Testis (tissue), 3 donors: ENCODE results near the gene GDPD5. TPM values are rescaled to one million over a fixed set of nuclear protein-coding genes. Genes with fewer than 3 reads are reported as not detected.

Source experiments
- DNase-seq: peaks from one replicate; pipeline ENCODE4 v3.0.0-alpha.2; 2019
- H3K27ac ChIP-seq, 2 donors: fragments of 200-600 bp; sonication (generic); one replicate each; pipeline ENCODE4 v1.5.1; 2019
- H3K27me3 ChIP-seq: fragments of 200-600 bp; sonication (generic); one replicate; pipeline ENCODE4 v1.5.1; 2019
- H3K36me3 ChIP-seq: fragments of 200-600 bp; sonication (generic); one replicate; pipeline ENCODE4 v1.5.1; 2017; ENCODE audit warnings: low read depth; ENCODE audit errors: missing control alignments
- H3K4me1 ChIP-seq: fragments of 200-600 bp; sonication (generic); one replicate; pipeline ENCODE4 v1.5.1; 2019
- H3K4me3 ChIP-seq, 2 donors: fragments of 200-600 bp; sonication (generic); one replicate each; pipeline ENCODE4 v1.5.1; 2017 to 2019
- H3K9me3 ChIP-seq: fragments of 200-600 bp; sonication (generic); one replicate; pipeline ENCODE4 v1.5.1; 2017
- POLR2A ChIP-seq: fragments of 450-650 bp; IDR thresholded peaks from one replicate; pipeline ENCODE4 v1.6.1; 2017; ENCODE audit warnings: antibody characterized with exemption, mild to moderate bottlenecking, moderate library complexity
- WGBS, 2 donors: methylation state at CpG; one replicate each; pipeline ENCODE4 v1.1.5; 2018; 5-methylcytosine and 5-hydroxymethylcytosine counted together
- intact Hi-C: fragments of 100-400 bp; cut with DNase I; formaldehyde crosslinking; loops from one replicate; pipeline ENCODE4 v1.15.1; 2023; ENCODE audit warnings: low total_unique reads
- polyA plus RNA-seq: library from polyadenylated mRNA; stranded (reverse); fragments of 350-450 nt; fragmentation: Illumina TruSeq; extraction: RNeasy Lipid Tissue Mini Kit (QIAGEN cat#74804); gene quantifications from one replicate; pipeline ENCODE4 v1.2.3, GENCODE V29; 2014; ENCODE audit warnings: low read depth, low replicate concordance; ENCODE audit not compliant: insufficient read depth
- total RNA-seq, 2 donors: library from RNA; depleted of rRNA; stranded (reverse); fragments of >200 nt; gene quantifications; one replicate each; pipeline ENCODE4 v1.2.3, GENCODE V29; 2016
- TF ChIP-seq, protein P1 (sequence below), 3 experiments: fragments of 450-650 bp in 2 of 3; fragments of 200-600 bp in 1 of 3; sonication (generic) in 1 of 3; IDR thresholded peaks; one replicate each; pipeline ENCODE4 v1.5.1; 2016 to 2019; ENCODE audit warnings: antibody characterized with exemption in 3 of 3, mild to moderate bottlenecking in 2 of 3, moderate library complexity in 1 of 3

GDPD5 gene
- total and polyA plus RNA-seq, 3 donors from 2014 or later, result 43.3 to 99.5 (median 65.8) TPM

DNA sequence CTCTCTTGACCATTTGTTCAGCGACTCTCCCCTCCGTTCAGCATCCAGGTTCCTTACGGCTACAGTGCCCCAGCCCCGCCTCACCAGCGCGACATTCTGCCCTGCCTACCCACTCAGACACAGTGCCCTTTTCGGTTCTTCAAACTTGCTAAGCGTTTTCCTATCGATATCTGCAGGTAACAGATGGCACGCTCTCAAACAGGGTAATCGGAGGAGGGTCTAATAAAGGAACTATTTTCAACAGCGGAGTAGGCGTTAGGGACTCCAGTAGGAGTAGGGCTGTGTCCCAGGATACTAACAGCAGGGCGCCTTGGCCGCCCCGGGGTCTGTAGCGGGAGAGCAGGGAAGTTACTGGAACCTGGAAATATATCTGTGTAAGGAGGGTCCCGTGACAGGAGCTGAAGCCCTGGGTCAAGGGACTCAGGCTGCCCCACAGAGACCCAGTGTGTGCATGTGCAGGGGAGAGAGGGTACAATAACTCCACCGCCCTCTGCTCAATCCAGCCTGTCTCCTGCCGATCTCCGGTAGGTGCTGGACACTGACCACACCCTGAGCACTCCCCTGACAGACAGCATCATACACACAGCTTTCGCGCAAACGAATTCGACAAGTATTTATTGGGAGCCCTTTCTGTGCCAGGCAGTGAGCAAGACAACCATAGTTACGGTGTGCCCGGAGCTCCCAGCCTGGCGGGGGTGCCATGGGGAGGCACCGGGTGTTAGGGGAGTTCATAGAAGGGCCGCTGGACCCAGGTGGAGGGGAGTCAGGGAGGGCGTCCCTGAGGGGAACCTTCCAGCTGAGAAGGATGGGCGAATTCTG is 94.8 kb downstream of the GDPD5 start:
- no peaks in the 10 kb centered on the region for H3K4me1 ChIP-seq
- peak overlapping the region; percentile 50 to 55 for H3K4me3 ChIP-seq
- no peaks in the 10 kb centered on the region for H3K36me3 ChIP-seq
- no peaks in the 10 kb centered on the region for H3K9me3 ChIP-seq
- WGBS, 2 donors, result 19 to 31% methylated on average over 26 to 32 of the region's 32 CpGs
- DNase-seq, result no peak
- peak overlapping the region in 1 of 2 donors; percentile 61 for H3K27ac ChIP-seq
- H3K27me3 ChIP-seq, result no peaks in the 10 kb centered on the region
- intact Hi-C loops, result no loop called here
- TF ChIP-seq POLR2A, result no peak
- TF ChIP-seq, protein P1, sequence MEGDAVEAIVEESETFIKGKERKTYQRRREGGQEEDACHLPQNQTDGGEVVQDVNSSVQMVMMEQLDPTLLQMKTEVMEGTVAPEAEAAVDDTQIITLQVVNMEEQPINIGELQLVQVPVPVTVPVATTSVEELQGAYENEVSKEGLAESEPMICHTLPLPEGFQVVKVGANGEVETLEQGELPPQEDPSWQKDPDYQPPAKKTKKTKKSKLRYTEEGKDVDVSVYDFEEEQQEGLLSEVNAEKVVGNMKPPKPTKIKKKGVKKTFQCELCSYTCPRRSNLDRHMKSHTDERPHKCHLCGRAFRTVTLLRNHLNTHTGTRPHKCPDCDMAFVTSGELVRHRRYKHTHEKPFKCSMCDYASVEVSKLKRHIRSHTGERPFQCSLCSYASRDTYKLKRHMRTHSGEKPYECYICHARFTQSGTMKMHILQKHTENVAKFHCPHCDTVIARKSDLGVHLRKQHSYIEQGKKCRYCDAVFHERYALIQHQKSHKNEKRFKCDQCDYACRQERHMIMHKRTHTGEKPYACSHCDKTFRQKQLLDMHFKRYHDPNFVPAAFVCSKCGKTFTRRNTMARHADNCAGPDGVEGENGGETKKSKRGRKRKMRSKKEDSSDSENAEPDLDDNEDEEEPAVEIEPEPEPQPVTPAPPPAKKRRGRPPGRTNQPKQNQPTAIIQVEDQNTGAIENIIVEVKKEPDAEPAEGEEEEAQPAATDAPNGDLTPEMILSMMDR (IDR thresholded peaks at IDR 0.05), result no peak

DNA sequence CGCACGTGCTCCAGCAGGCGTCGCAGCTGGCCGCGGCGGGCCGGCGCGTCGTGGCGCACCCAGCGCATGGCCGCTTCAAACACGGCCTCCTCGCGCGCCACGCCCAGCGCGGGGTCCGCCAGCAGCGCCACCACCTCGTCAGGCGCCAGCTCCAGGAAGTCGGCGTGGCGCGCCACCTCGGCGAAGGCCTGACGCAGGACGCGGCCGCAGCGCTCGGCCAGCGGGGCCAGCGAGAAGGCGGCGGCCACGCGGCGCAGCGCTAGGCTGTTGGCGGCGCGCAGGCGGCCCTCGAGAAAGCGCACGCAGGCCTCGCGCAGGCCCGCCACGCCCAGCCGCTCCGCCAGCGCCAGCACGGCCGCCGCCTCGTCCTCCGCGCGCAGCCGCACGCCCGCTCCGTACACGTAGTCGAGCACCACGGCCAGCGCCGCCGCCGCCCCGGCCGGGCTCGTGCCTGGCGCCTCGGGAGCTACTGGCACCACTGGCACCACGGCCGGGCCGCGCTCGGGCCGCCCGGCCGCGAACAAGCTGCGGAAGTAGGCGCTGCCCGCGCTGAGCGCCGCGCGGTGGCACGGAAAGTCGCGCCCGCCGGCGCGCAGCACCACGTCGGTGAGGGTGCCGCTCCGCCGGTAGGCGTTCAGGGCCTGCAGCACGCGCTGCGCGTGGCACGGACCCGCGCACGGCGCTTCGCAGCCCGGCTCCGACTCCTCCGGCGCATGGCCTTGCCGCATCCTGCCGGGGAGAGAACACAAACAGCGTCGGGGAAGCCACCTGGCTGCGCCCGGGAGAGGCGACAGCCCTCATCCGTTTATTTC is 95.6 kb downstream of the GDPD5 start:
- Histone ChIP-seq H3K4me1 (no peaks in the 10 kb centered on the region), H3K9me3 (no peaks in the 10 kb centered on the region), H3K27ac (peak overlapping the region in 1 of 2 donors; percentile 61), H3K4me3 (peak overlapping the region; percentile 50 to 55), H3K36me3 (no peaks in the 10 kb centered on the region), H3K27me3 (no peaks in the 10 kb centered on the region)
- intact Hi-C loops, result no loop called here
- TF ChIP-seq, protein P1 (IDR thresholded peaks at IDR 0.05), result no peak
- no peak for TF ChIP-seq POLR2A
- peak; percentile 80 for DNase-seq
- WGBS, 2 donors, result 0 to 1% methylated on average over 13 to 107 of the region's 134 CpGs

DNA sequence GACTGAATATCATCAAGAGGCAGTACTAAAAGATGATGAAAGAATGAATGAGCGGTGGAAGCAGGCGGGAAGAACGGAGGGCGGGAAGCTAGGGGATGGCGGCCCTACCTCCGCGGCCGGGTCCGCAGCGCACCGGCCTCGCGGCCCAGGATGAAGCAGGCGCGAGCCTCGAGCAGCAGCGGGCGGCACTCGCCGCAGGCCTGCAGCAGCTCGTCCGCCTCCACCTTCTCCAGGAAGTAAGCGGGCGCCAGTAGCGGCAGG is 96.2 kb downstream of the GDPD5 start:
- Histone ChIP-seq H3K27ac (peak overlapping the region in 1 of 2 donors; percentile 61), H3K4me3 (peak overlapping the region; percentile 50 to 51)

DNA sequence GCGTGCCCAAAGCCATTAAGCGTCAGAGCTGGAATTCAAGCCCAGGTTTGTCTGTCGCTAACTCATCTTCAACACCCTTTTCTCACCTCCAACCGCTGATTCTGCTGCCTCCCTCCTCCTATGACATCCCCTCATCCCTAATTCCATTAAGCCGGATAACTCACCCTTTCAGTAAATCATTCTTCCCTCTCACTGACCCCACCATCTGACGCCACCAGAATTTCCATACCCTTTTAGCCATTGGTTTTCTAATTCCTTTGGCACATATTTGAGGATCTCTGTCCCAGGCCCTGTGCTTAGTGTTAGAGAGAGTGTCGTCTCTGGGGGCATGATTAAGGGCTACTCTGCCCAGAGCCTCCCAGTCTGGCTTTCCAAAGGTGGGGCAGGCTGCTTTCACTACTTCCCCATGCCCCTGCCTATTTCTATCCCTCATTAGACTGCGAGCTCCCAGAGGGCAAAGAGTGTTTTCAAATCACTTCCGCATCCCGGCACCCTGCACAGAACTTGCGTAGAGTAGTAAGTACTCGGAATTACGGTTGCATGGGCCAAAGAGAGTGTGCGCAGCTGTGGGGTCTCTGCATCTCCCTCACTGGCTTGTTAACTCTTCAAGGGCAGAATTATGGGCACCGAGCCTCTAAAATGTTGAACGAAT is 96.6 kb downstream of the GDPD5 start:
- no peak overlapping the region for H3K27ac ChIP-seq
- intact Hi-C loops, result no loop called here
- no peaks in the 10 kb centered on the region for H3K36me3 ChIP-seq
- no peak for TF ChIP-seq POLR2A
- TF ChIP-seq, protein P1 (IDR thresholded peaks at IDR 0.05), result no peak
- H3K9me3 ChIP-seq, result no peaks in the 10 kb centered on the region
- 50 to 59% methylated on average over 16 of the region's 16 CpGs for whole genome bisulfite sequencing, 2 donors
- DNase-seq, result no peak
- no peaks in the 10 kb centered on the region for H3K27me3 ChIP-seq
- H3K4me1 ChIP-seq, result no peaks in the 10 kb centered on the region
- peak overlapping the region; percentile 50 to 51 for H3K4me3 ChIP-seq

More for the DNA sequence above, 96.2 kb downstream of the GDPD5 start:
- 14 to 18% methylated on average over 18 to 25 of the region's 25 CpGs for WGBS, 2 donors
- H3K4me1 ChIP-seq, result no peaks in the 10 kb centered on the region
- H3K9me3 ChIP-seq, result no peaks in the 10 kb centered on the region
- H3K36me3 ChIP-seq, result no peaks in the 10 kb centered on the region
- TF ChIP-seq, protein P1 (IDR thresholded peaks at IDR 0.05), result no peak
- no peak for TF ChIP-seq POLR2A
- intact Hi-C loops, result no loop called here
- no peaks in the 10 kb centered on the region for H3K27me3 ChIP-seq
- DNase-seq, result no peak
